SK-N-SH treated with all-trans-retinoic acid at 6 μM for 48 hours (cell line): Measurements from ENCODE around the gene SLC22A4.

Experiments used
- ATAC-seq: fragments of 200-7000 bp; cut with Tn5 transposase; 3 replicates; pipeline ENCODE4 v1.9.1; 2020; ENCODE audit warnings: mild to moderate bottlenecking, moderate library complexity
- ARNTL ChIP-seq: fragments of 450-650 bp; formaldehyde crosslinking; IDR thresholded peaks from 2 replicates; pipeline ENCODE4 v1.5.0; 2020; ENCODE audit warnings: low read depth, mild to moderate bottlenecking, moderate library complexity, borderline replicate concordance
- BACH2 ChIP-seq: fragments of 250-450 bp; sonication (Bioruptor Pico); IDR thresholded peaks from 2 replicates; pipeline ENCODE4 v1.9.0; 2021; ENCODE audit warnings: mild to moderate bottlenecking, borderline replicate concordance
- CSDC2 ChIP-seq: fragments of 250-450 bp; sonication (Bioruptor Pico); IDR thresholded peaks from 2 replicates; pipeline ENCODE4 v1.5.0; 2020; ENCODE audit warnings: mild to moderate bottlenecking, moderate library complexity
- ESRRG ChIP-seq: fragments of 250-450 bp; sonication (Bioruptor Pico); IDR thresholded peaks from 2 replicates; pipeline ENCODE4 v1.6.1; 2021; ENCODE audit warnings: mild to moderate bottlenecking
- GLIS3 ChIP-seq: fragments of 250-450 bp; sonication (Bioruptor Pico); IDR thresholded peaks from 2 replicates; pipeline ENCODE4 v1.5.0; 2020; ENCODE audit warnings: mild to moderate bottlenecking, moderate library complexity
- ISL1 ChIP-seq: fragments of 250-450 bp; sonication (Bioruptor Pico); IDR thresholded peaks from 2 replicates; pipeline ENCODE4 v2.1.2; 2022; ENCODE audit warnings: mild to moderate bottlenecking, moderate library complexity
- OSR1 ChIP-seq: fragments of 250-450 bp; sonication (Bioruptor Pico); IDR thresholded peaks from 2 replicates; pipeline ENCODE4 v1.8.0; 2022; ENCODE audit warnings: moderate library complexity, mild to moderate bottlenecking, inconsistent platforms
- PPARA ChIP-seq: fragments of 250-450 bp; sonication (Bioruptor Pico); IDR thresholded peaks from 2 replicates; pipeline ENCODE4 v1.5.0; 2020; ENCODE audit warnings: mild to moderate bottlenecking, borderline replicate concordance
- SNAI2 ChIP-seq: fragments of 250-450 bp; sonication (Bioruptor Pico); IDR thresholded peaks from 2 replicates; pipeline ENCODE4 v1.5.0; 2020; ENCODE audit warnings: mild to moderate bottlenecking, moderate library complexity
- TCF4 ChIP-seq: fragments of 250-450 bp; sonication (Bioruptor Pico); IDR thresholded peaks from 2 replicates; pipeline ENCODE4 v1.8.0; 2021; ENCODE audit warnings: mild to moderate bottlenecking, moderate library complexity, borderline replicate concordance
- TOX ChIP-seq: fragments of 250-450 bp; sonication (Bioruptor Pico); IDR thresholded peaks from 2 replicates; pipeline ENCODE4 v1.8.0; 2021; ENCODE audit warnings: mild to moderate bottlenecking, moderate library complexity, borderline replicate concordance
- ZC3H10 ChIP-seq: fragments of 250-450 bp; sonication (Bioruptor Pico); IDR thresholded peaks from 2 replicates; pipeline ENCODE4 v1.5.1; 2021; ENCODE audit warnings: mild to moderate bottlenecking, moderate library complexity
- ZFP3 ChIP-seq: fragments of 250-450 bp; sonication (Bioruptor Pico); IDR thresholded peaks from 2 replicates; pipeline ENCODE4 v1.5.0; 2020; ENCODE audit warnings: mild to moderate bottlenecking, moderate library complexity
- ZFP30 ChIP-seq: fragments of 450-650 bp; formaldehyde crosslinking; IDR thresholded peaks from 2 replicates; pipeline ENCODE4 v1.5.0; 2022; ENCODE audit warnings: mild to moderate bottlenecking, moderate library complexity
- ZNF565 ChIP-seq: fragments of 450-650 bp; formaldehyde crosslinking; conservative IDR thresholded peaks from 2 replicates; pipeline ENCODE4 v1.5.0; 2020; ENCODE audit warnings: low read depth, mild to moderate bottlenecking, moderate library complexity
- ZNF70 ChIP-seq: fragments of 450-650 bp; formaldehyde crosslinking; IDR thresholded peaks from 2 replicates; pipeline ENCODE4 v1.5.0; 2020; ENCODE audit warnings: mild to moderate bottlenecking, moderate library complexity
- ZNF8 ChIP-seq: fragments of 450-650 bp; formaldehyde crosslinking; IDR thresholded peaks from 2 replicates; pipeline ENCODE4 v1.5.0; 2020; ENCODE audit warnings: mild to moderate bottlenecking, moderate library complexity
- TF ChIP-seq, protein P1 (sequence below): fragments of 250-450 bp; sonication (Bioruptor Pico); IDR thresholded peaks from 2 replicates; pipeline ENCODE4 v1.8.0; 2020; ENCODE audit warnings: mild to moderate bottlenecking, moderate library complexity, borderline replicate concordance
- TF ChIP-seq, protein P2 (sequence below): fragments of 250-450 bp; sonication (Bioruptor Pico); IDR thresholded peaks from 2 replicates; pipeline ENCODE4 v1.5.1; 2021; ENCODE audit warnings: mild to moderate bottlenecking, moderate library complexity
- TF ChIP-seq, protein P3 (sequence below): fragments of 250-450 bp; sonication (Bioruptor Pico); IDR thresholded peaks from 2 replicates; pipeline ENCODE4 v1.8.0; 2021; ENCODE audit warnings: low read depth, mild to moderate bottlenecking, moderate library complexity, borderline replicate concordance
- TF ChIP-seq, protein P4 (sequence below): fragments of 250-450 bp; sonication (Bioruptor Pico); IDR thresholded peaks from 2 replicates; pipeline ENCODE4 v1.5.1; 2020; ENCODE audit warnings: low read depth, mild to moderate bottlenecking, moderate library complexity

The SLC22A4 gene

DNA sequence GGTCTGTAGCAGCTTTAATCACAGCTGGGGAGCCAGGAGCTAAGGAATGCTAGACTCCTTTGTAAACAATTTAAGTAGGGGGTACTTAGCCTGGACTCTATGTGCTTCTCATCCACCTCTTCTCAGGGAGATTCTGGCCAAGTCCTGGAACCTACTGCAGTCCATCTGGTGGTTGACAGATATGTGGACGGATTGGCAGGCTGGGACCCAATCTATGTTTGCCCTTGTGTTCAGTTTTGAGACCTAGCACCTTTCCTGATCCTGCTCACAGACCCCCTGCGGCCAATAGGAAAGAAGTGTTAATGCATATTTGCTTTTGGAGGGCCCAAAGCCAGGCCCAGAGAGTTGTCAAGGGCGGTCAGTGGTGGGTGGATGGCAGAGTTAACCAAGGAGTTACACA lies 81.8 kb downstream of the SLC22A4 start:
- no peak for ATAC-seq
- TF ChIP-seq OSR1 (CRISPR knock-in tag): no peak
- TF ChIP-seq, protein P1, sequence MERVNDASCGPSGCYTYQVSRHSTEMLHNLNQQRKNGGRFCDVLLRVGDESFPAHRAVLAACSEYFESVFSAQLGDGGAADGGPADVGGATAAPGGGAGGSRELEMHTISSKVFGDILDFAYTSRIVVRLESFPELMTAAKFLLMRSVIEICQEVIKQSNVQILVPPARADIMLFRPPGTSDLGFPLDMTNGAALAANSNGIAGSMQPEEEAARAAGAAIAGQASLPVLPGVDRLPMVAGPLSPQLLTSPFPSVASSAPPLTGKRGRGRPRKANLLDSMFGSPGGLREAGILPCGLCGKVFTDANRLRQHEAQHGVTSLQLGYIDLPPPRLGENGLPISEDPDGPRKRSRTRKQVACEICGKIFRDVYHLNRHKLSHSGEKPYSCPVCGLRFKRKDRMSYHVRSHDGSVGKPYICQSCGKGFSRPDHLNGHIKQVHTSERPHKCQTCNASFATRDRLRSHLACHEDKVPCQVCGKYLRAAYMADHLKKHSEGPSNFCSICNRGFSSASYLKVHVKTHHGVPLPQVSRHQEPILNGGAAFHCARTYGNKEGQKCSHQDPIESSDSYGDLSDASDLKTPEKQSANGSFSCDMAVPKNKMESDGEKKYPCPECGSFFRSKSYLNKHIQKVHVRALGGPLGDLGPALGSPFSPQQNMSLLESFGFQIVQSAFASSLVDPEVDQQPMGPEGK (CRISPR knock-in tag): no peak
- no peak for TF ChIP-seq CSDC2 (CRISPR knock-in tag)
- no peak for TF ChIP-seq BACH2 (CRISPR knock-in tag)

DNA sequence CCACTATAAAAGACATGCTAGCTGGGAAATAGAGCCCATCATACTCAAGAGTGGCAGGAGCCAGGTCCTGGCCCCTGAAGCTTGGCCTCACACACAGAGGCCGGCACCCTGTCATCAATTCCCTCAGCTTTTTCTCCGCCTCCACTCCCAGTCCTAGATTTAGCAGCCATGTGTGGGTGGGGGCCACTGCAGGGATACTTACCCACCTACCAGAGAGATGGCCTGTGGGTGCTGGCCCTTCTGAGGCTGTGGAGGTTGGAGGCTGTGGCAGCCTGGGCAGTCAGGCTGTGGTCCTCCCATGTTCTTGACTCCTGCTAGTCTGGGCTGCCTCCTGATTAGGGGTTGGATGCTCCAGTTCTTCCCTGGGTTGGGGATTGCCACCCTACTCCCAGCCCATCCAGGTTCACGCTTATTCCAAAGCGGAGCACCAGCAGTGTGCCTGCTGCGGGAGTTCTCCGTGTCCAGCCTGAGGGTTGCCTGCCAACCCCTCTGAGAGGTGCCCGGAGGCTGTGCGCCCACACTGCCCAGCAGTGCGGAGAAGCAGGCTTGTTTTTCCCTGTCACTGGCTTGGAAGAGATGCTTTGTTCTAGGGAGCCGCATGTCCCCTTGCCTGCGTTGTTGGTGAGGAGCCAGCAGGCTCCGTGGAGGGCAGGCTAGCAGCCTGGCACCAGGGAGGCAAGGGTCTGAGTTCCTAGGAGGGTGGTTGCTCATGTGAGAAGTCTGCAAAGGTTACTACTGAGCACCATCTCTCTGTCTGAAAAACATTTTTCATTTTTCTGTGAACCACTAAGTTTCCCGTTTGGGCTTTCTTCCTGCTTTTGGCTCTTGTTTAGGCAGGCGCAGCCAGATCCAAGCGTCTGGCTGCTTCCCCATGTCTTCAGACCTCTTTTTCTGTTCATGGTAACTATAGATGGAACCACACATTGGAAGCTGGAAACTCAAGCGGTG lies 82.8 kb downstream of the SLC22A4 start:
- no peak for TF ChIP-seq ZC3H10 (CRISPR knock-in tag)
- TF ChIP-seq, all 23 proteins: peak for 0
- no peak for ATAC-seq

DNA sequence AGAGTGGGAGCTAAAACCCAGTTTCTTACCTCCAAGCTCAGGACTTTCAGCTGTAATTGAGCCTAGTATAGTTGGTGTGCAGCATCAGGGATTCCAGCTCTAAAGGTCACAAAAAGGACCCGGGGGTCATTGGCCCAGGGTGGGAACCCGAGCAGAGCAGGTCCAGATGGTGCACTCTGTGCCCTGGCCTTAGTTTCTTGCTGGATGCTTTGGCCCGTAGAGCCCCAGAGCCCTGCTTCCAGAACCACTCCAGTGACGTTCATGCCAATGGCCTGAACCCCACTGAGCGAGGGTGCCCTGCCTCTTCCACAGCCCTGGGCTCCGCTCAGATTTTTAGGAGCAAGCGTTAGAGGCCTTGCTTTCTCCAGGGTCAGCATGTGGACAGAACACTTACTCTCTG lies 83.5 kb downstream of the SLC22A4 start:
- ATAC-seq: no peak
- TF ChIP-seq ARNTL (CRISPR knock-in tag): no peak
- TF ChIP-seq ZNF565 (CRISPR knock-in tag): no peak
- no peak for TF ChIP-seq ZC3H10 (CRISPR knock-in tag)
- TF ChIP-seq PPARA (CRISPR knock-in tag): no peak

DNA sequence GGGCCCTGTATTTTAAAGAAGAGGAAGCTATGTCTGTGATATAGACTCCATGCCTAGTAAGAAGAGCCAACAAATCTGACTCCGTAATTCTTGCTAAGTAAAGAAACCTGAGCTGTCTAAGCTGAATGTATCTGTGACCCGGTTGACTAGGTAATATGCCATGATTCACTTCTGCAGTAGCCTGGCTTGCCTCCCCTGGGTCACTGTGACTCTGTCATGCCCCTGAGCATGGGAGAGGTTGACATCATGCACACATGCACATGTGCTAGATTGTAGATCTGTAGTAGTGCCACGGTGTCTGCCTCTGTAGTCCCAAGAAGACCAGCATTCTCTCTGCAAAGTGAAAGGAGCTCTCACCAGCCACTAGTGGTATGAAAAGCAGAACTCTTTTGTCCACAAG lies 84.4 kb downstream of the SLC22A4 start:
- ATAC-seq: no peak
- TF ChIP-seq CSDC2 (CRISPR knock-in tag): no peak
- no peak for TF ChIP-seq PPARA (CRISPR knock-in tag)
- TF ChIP-seq ISL1 (CRISPR knock-in tag): no peak

DNA sequence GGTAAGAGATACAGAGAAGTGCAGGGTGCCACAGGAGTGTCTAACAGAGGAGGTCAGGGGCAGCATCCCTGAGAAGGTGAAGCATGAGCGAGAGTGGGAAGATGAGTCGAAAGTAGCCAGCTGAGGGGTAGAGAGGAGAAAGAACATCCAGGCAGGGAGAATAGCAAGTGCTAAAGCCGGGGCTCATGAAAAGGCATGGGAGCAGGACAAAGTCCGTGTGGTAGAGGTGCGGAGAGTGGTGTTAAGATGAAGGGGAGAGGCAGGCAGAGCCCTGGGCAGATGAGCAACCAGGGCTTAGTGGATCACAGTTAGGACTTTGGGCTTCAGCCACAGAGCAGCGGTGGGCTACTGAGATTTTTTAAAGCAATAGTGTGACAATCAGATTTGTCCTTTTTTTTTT lies 85.9 kb downstream of the SLC22A4 start:
- no peak for ATAC-seq
- TF ChIP-seq, protein P2, sequence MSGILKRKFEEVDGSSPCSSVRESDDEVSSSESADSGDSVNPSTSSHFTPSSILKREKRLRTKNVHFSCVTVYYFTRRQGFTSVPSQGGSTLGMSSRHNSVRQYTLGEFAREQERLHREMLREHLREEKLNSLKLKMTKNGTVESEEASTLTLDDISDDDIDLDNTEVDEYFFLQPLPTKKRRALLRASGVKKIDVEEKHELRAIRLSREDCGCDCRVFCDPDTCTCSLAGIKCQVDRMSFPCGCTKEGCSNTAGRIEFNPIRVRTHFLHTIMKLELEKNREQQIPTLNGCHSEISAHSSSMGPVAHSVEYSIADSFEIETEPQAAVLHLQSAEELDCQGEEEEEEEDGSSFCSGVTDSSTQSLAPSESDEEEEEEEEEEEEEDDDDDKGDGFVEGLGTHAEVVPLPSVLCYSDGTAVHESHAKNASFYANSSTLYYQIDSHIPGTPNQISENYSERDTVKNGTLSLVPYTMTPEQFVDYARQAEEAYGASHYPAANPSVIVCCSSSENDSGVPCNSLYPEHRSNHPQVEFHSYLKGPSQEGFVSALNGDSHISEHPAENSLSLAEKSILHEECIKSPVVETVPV (CRISPR knock-in tag): no peak
- TF ChIP-seq ZNF565 (CRISPR knock-in tag) (no peak), ESRRG (no peak), GLIS3 (CRISPR knock-in tag) (no peak), ZC3H10 (CRISPR knock-in tag) (no peak), SNAI2 (no peak), ZNF70 (CRISPR knock-in tag) (no peak), ZFP30 (CRISPR knock-in tag) (no peak), ZFP3 (CRISPR knock-in tag) (no peak), CSDC2 (CRISPR knock-in tag) (no peak), ZNF8 (CRISPR knock-in tag) (no peak), ARNTL (CRISPR knock-in tag) (no peak), TOX (CRISPR knock-in tag) (no peak), OSR1 (CRISPR knock-in tag) (no peak), ISL1 (CRISPR knock-in tag) (no peak), TCF4 (CRISPR knock-in tag) (no peak)
- TF ChIP-seq, protein P1 (CRISPR knock-in tag): no peak

DNA sequence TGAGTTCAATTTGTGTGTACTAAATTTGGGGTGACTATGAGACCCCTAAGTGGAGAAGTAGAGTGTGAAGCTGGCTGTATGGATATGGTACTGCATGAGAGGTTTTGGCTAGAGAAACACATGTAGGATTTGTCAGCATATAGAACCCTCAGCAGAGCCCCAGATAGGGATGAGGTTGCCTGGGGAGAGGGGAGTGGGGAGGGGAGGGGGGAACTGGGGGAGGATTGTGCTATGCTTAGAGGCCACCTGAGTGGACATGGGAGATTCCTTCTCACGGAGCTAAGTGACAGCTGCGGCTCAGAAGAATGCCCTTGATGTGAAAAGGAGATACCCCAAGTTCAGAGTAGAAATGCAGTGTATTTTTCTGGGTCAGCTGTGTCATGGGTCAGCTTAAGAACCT lies 86.5 kb downstream of the SLC22A4 start:
- no peak for ATAC-seq
- TF ChIP-seq, protein P1 (CRISPR knock-in tag): no peak
- no peak for TF ChIP-seq ZFP3 (CRISPR knock-in tag)
- no peak for TF ChIP-seq OSR1 (CRISPR knock-in tag)
- TF ChIP-seq TOX (CRISPR knock-in tag): no peak
- no peak for TF ChIP-seq SNAI2
- TF ChIP-seq ZNF8 (CRISPR knock-in tag): no peak
- no peak for TF ChIP-seq ARNTL (CRISPR knock-in tag)
- TF ChIP-seq, protein P3, sequence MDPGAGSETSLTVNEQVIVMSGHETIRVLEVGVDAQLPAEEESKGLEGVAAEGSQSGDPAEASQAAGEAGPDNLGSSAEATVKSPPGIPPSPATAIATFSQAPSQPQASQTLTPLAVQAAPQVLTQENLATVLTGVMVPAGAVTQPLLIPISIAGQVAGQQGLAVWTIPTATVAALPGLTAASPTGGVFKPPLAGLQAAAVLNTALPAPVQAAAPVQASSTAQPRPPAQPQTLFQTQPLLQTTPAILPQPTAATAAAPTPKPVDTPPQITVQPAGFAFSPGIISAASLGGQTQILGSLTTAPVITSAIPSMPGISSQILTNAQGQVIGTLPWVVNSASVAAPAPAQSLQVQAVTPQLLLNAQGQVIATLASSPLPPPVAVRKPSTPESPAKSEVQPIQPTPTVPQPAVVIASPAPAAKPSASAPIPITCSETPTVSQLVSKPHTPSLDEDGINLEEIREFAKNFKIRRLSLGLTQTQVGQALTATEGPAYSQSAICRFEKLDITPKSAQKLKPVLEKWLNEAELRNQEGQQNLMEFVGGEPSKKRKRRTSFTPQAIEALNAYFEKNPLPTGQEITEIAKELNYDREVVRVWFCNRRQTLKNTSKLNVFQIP: no peak
- TF ChIP-seq PPARA (CRISPR knock-in tag): no peak
- TF ChIP-seq, protein P4, sequence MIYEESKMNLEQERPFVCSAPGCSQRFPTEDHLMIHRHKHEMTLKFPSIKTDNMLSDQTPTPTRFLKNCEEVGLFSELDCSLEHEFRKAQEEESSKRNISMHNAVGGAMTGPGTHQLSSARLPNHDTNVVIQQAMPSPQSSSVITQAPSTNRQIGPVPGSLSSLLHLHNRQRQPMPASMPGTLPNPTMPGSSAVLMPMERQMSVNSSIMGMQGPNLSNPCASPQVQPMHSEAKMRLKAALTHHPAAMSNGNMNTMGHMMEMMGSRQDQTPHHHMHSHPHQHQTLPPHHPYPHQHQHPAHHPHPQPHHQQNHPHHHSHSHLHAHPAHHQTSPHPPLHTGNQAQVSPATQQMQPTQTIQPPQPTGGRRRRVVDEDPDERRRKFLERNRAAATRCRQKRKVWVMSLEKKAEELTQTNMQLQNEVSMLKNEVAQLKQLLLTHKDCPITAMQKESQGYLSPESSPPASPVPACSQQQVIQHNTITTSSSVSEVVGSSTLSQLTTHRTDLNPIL (CRISPR knock-in tag): no peak
